SH-SY5Y (cell line): Measurements from ENCODE around the gene TRDN.

Experiments
- GATA2 ChIP-seq: IDR thresholded peaks from 2 replicates; pipeline ENCODE4 v1.6.1; 2011; ENCODE audit warnings: mild to moderate bottlenecking, low read depth, low read length
- GATA3 ChIP-seq: IDR thresholded peaks from 2 replicates; pipeline ENCODE4 v1.6.1; 2011; ENCODE audit warnings: low read depth, mild to moderate bottlenecking, low read length, moderate library complexity

Gene TRDN

GRCh38 chr6:123447315-123447937 is 189.3 kb downstream of the TRDN start:
- TF ChIP-seq GATA2 (no peak), GATA3 (no peak)

- TF ChIP-seq GATA2 = no peak
- TF ChIP-seq GATA3 = no peak
Measured at GRCh38 chr6:123439371-123439770, 197.4 kb downstream of the TRDN start.

GRCh38 chr6:123434186-123434585 is 202.6 kb downstream of the TRDN start:
- no peak for TF ChIP-seq GATA2
- no peak for TF ChIP-seq GATA3

GRCh38 chr6:123430970-123431369 is 205.8 kb downstream of the TRDN start:
- TF ChIP-seq GATA3 = no peak
- TF ChIP-seq GATA2 = no peak

GRCh38 chr6:123427008-123427407 is 209.7 kb downstream of the TRDN start:
- no peak for TF ChIP-seq GATA2
- no peak for TF ChIP-seq GATA3

- TF ChIP-seq GATA2 (no peak), GATA3 (no peak)
Measured at GRCh38 chr6:123423130-123423529, 213.6 kb downstream of the TRDN start.

- TF ChIP-seq GATA3 = no peak
- no peak for TF ChIP-seq GATA2
Measured at GRCh38 chr6:123420512-123420911, 216.2 kb downstream of the TRDN start.

- TF ChIP-seq GATA3 (no peak), GATA2 (no peak)
Measured at GRCh38 chr6:123418071-123418470, 218.7 kb downstream of the TRDN start.

- TF ChIP-seq GATA2 (no peak), GATA3 (no peak)
Measured at GRCh38 chr6:123417535-123417934, 219.2 kb downstream of the TRDN start.

- TF ChIP-seq GATA2 (no peak), GATA3 (no peak)
Measured at GRCh38 chr6:123415844-123416468, 220.8 kb downstream of the TRDN start.

GRCh38 chr6:123404975-123405374 is 231.8 kb downstream of the TRDN start:
- no peak for TF ChIP-seq GATA2
- no peak for TF ChIP-seq GATA3

- TF ChIP-seq GATA2 = no peak
- no peak for TF ChIP-seq GATA3
Measured at GRCh38 chr6:123402052-123402451, 234.7 kb downstream of the TRDN start.

GRCh38 chr6:123398072-123398471 is 238.7 kb downstream of the TRDN start:
- TF ChIP-seq GATA3 = no peak
- no peak for TF ChIP-seq GATA2

- TF ChIP-seq GATA2 (no peak), GATA3 (no peak)
Measured at GRCh38 chr6:123393331-123393730, 243.4 kb downstream of the TRDN start.

- TF ChIP-seq GATA2 = no peak
- no peak for TF ChIP-seq GATA3
Measured at GRCh38 chr6:123383718-123384117, 253.0 kb downstream of the TRDN start.
